ENCODE measurements around the gene SOX13.

SOX13 gene

DNA sequence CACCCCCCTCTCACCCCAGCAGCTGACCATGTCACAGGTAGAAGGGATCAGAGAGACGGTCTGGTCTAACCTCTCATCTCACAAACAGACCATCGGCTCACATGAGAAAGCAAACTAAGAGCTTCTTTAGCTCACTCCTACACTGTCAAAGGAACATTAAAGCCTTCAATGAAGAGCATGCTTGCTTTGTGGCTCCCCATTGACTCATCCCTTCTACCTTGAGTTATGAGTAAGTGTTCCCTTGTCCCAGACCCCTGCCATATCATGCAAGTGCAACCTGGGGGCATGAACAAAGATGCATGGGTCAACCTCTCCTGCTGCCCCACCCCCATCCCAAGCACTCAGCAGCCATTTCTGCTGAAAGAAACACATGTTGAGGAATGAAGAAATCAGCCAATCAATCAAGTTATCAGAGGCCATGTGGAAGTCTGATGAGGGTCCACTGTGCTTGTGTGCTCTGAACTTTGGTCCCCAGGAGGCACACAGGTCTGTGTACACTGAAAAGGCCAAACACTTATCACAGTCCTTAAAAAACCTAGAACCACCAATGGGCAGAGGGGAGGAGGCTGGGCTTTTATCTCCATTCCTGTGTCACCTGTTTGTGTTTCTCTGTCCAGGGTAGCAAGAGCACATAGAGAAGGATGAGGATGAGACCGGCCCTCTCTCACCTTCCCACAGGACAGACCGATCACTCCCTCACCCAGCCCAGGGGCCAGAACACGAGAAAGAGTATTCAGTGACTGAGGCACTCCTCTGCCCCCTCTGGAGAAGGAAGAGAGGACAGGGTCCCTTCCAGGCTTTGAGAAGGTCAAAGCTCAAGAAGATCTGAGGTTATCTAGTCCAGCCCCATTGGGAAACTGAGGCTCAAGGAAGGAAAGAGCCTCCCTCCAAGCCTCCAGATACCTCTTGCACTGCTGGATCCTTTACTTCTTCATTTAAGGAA is 69.4 kb downstream of the SOX13 start:
- peaks cover 12% of the 10 kb centered on the region for H3K36me3 Mint-ChIP-seq (ENCODE audit: insufficient read depth)
- ATAC-seq (replicated peaks) = no peak
- peaks cover 6 to 9% of the 10 kb centered on the region in 2 donors for H3K27me3 Mint-ChIP-seq

DNA sequence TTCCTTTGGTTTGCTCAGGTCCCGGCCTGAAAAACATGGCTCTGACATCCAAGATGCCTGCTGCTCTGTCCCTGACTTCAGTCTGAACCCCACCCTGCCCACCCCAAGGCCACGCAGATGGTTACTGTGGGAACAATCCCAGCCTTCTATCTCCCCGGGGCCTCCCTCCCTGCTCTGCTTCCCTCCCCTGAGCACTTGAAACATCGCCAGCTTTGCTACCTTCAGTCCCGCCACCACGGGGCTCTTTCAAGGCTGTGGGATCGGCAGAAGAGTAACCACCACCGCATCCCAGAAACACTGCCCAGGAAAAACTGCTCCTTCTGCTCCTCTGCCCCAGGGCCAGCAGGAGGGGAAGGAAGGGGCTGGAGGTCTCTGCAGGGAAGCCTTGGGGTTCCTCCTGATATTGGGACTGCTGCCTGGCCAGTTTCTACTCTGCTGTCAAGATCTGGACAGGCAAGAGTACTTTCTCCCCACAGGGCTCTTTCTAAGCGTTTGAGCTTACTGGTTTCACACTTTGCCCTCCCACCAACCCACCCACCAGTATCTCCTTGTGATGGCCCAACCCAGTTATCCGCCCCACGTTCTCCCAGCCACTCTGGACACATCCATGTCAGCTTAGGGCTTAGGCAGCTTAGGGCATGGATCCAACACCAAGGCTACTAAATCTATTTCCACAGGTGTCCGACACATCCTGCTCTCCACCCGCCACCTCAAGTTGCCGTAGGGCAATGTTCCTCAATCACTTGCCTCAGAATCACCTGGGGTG is 70.5 kb downstream of the SOX13 start:
- H3K4me3 Mint-ChIP-seq = no peak overlapping the region
- H3K9me3 Mint-ChIP-seq = no peaks in the 10 kb centered on the region
- no peak for ATAC-seq (replicated peaks)
- DNase-seq = no peak
- peaks cover 12% of the 10 kb centered on the region for H3K36me3 Mint-ChIP-seq (ENCODE audit: insufficient read depth)
- no peak overlapping the region for H3K27ac Mint-ChIP-seq
- no peaks in the 10 kb centered on the region for H3K4me1 Mint-ChIP-seq (ENCODE audit: low read depth in 2 of 2)
- peaks cover 6 to 9% of the 10 kb centered on the region in 2 donors for H3K27me3 Mint-ChIP-seq

More for the DNA sequence above, 69.4 kb downstream of the SOX13 start:
- Mint-ChIP-seq H3K27ac (no peak overlapping the region), H3K4me1 (ENCODE audit: low read depth in 2 of 2) (no peaks in the 10 kb centered on the region), H3K4me3 (no peak overlapping the region), H3K9me3 (no peaks in the 10 kb centered on the region)
- no peak for DNase-seq

DNA sequence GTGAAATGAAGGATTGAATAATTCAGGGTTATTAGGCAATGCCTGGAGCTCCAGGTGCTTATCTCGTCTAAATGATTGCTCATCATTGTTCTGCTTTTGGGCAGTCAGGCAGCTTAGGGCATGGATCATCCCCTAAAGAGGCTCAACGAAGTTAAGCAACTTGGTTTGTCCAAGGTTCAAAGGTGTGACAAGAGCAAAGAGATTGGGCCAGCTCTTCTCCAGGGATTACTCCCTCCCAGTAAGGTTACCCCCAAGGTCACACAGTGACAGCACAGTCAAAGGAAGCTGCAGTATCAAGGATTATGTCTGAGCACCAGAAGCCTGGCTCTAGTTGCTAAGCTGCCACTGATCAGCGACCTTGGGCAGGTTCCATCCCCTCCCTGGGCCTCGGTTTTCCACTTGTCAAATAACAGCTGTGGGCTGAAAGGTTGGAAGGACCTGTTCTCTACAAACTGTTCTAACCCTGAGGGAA is 72.2 kb downstream of the SOX13 start:
- Mint-ChIP-seq H3K27me3 (peaks cover 6 to 9% of the 10 kb centered on the region in 2 donors), H3K4me1 (ENCODE audit: low read depth in 2 of 2) (peaks cover 0 to 2% of the 10 kb centered on the region in 2 donors), H3K36me3 (ENCODE audit: insufficient read depth) (peaks cover 12% of the 10 kb centered on the region), H3K4me3 (no peak overlapping the region), H3K27ac (no peak overlapping the region), H3K9me3 (no peaks in the 10 kb centered on the region)
- DNase-seq (no peak), ATAC-seq (replicated peaks) (no peak)

DNA sequence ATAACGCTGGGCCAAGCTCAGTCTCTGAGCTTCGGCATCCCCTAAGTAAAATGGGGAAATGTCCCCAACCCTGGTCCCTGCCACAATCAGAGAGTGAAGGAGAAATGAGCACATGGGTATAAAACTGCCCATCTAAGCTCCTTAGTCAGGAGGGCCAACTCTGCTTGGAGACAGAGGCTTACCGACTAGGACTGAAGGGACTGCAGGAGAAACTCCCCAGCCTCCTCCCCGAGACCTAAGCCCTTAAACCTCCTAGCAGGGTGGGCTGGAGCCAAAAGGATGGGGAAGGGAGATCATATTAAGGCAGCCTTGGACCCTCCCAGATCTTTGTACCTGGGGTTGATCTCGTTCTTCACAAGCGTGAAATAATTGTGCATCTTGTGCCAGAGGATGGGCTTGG is 73.4 kb downstream of the SOX13 start:
- no peak for ATAC-seq (replicated peaks)
- Mint-ChIP-seq H3K36me3 (ENCODE audit: insufficient read depth) (peaks cover 3% of the 10 kb centered on the region), H3K4me3 (no peak overlapping the region), H3K4me1 (ENCODE audit: low read depth in 2 of 2) (peaks cover 0 to 4% of the 10 kb centered on the region in 2 donors), H3K27me3 (peaks cover 3 to 9% of the 10 kb centered on the region in 2 donors), H3K9me3 (no peaks in the 10 kb centered on the region), H3K27ac (no peak overlapping the region)
- DNase-seq = no peak

DNA sequence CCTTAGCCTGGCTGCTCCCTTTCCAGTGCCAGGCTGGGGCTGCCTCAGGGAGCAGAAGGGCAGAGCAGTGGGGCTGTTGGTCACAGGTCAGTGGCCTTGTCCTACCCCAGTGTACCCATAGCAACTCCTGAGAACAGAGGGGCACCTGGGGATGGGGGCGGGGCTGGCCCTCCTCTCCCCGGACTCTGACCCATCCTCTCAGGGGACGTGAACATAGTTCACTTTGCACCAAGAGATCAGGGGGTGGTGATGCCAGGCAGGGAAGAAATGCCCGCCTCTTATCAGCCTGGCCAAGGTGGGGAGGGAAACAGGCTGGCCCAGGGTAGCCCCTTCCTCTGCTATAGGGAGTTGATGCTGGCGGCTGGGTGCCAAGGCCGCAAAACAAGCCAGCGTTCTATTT is 74.0 kb downstream of the SOX13 start:
- H3K27me3 Mint-ChIP-seq = peaks cover 0 to 9% of the 10 kb centered on the region in 2 donors
- no peaks in the 10 kb centered on the region for H3K36me3 Mint-ChIP-seq (ENCODE audit: insufficient read depth)
- H3K27ac Mint-ChIP-seq = no peak overlapping the region
- ATAC-seq (replicated peaks) (no peak), DNase-seq (no peak)
- H3K9me3 Mint-ChIP-seq = no peaks in the 10 kb centered on the region
- peaks cover 0 to 4% of the 10 kb centered on the region in 2 donors for H3K4me1 Mint-ChIP-seq (ENCODE audit: low read depth in 2 of 2)
- no peak overlapping the region for H3K4me3 Mint-ChIP-seq

DNA sequence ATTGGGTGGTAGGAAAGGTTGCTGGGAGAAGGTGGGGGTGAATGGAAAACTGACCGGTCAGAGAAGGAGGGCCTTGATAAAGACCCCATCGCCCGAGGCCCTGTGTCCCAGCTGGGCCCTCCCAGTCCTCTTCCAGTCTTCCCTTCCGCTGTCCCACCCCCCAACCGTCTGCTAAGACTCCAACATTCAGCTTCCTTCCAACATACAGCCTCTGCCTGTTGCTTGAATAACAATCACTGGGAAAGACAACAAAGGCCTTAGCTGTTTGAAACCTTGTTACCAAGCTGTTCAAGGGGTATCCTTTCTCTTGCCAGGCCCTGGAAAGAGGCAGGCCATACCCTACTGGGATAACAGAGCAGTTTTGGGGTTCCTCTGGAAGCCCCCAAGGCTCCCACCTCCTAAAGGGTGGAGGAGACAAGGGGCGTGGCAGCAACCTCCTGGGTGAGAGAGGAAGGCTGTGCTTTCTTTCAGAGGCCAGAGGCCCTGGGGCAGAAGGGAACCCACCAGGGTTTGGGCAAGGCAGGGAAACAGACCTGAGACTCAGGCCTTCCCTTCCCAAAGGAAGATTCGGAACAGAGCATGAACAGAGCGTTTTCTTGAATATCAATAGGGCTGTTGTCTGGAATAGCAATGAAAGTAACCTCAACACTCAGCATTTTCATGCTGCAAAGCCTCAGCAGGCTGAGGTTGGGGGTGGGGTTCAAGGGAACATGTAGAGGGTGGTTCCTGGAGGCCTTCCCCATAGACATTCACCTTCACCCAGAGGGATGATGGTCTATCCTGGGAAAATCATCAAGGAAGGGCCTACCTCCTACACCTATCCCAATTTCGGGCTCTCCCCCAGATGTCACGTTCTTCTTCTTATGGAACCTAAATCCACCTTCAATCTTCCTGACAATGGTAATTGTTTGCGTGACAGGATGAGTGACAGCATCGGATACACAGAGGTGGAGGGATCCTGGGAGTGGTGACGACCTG is 74.8 kb downstream of the SOX13 start:
- Mint-ChIP-seq H3K9me3 (no peaks in the 10 kb centered on the region), H3K27ac (peak overlapping the region in 1 of 2 donors; percentile 55), H3K4me1 (ENCODE audit: low read depth in 2 of 2) (peaks cover 4 to 7% of the 10 kb centered on the region in 2 donors)

DNA sequence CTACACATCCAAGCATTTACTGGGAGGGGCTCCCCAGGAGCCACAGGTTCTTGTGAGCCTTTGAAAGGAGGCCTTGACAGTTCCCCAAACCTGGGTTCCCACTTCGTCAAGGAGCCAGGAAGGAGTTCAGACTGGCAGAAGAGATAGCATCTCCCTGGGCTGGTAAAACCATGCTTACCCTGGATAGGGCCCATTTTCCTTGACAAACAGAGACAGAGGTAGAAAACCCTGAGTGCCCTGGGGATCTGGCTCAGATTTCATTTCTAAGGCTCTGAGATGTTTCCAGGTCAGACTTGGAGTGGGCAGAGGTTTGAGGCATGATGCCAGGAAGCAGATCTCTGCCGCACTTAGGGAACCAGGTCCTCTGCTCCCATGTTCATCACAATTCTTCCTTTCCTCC is 76.2 kb downstream of the SOX13 start:
- DNase-seq (no peak), ATAC-seq (replicated peaks) (no peak)
- no peak overlapping the region for H3K4me3 Mint-ChIP-seq
- peaks cover under 1% of the 10 kb centered on the region for H3K36me3 Mint-ChIP-seq (ENCODE audit: insufficient read depth)
- H3K27me3 Mint-ChIP-seq = peaks cover 0 to 9% of the 10 kb centered on the region in 2 donors
- H3K9me3 Mint-ChIP-seq = no peaks in the 10 kb centered on the region
- peak overlapping the region in 1 of 2 donors; percentile 16 for H3K27ac Mint-ChIP-seq
- peaks cover 7 to 8% of the 10 kb centered on the region in 2 donors for H3K4me1 Mint-ChIP-seq (ENCODE audit: low read depth in 2 of 2)

More for the DNA sequence above, 74.8 kb downstream of the SOX13 start:
- Mint-ChIP-seq H3K4me3 (no peak overlapping the region), H3K27me3 (peaks cover 0 to 9% of the 10 kb centered on the region in 2 donors), H3K36me3 (ENCODE audit: insufficient read depth) (no peaks in the 10 kb centered on the region)
- DNase-seq (no peak), ATAC-seq (replicated peaks) (no peak)

DNA sequence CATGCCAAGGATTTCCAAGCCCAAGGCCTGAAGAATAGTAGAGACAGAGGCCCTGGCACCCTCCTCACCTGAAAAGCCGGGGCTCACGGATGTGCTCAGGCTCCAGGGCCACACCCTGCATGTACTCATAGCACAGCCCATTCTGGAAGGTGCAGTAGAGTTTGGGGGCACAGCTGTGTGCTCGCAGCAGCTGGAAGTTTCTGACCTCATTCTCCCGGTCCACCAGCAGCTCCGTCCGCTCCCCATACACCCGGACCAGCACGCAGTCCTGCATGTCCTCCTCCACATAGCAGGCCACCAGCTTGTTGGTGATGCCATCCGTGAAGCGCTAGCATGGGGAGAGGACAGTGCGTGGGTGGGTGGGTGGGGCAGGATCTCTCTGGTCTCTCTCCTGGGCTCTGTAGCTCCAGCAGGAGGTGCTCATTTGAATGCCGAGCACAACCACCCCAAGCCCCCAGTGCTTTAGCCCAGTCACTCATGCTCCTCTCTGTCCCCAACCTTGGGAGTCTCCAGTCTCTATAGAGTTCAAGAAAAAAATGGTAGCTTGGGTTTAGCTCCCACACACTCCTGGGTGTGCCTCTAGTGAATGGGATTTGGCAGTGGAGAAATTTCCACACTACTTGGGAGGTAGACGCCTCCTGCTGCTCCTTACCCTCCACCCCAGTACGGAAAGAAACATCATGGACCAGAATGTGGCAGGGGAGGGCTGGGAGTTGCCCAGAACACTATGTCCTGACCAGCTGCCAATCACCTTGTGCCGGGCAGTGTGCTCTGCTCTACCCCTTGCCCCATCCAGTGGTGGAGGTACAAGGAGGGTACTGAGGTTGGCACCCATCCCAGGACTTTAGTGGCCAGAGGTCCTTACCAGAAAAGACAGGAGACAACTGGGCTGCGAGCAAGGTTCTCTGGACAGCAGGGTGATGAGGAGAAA is 77.0 kb downstream of the SOX13 start:
- H3K27ac Mint-ChIP-seq = peak overlapping the region in 1 of 2 donors; percentile 16
- ATAC-seq (replicated peaks) (no peak), DNase-seq (no peak)
- H3K4me3 Mint-ChIP-seq = peak overlapping the region; percentile 71 to 77
- peaks cover 7 to 8% of the 10 kb centered on the region in 2 donors for H3K4me1 Mint-ChIP-seq (ENCODE audit: low read depth in 2 of 2)
- peaks cover 0 to 7% of the 10 kb centered on the region in 2 donors for H3K27me3 Mint-ChIP-seq
- no peaks in the 10 kb centered on the region for H3K9me3 Mint-ChIP-seq
- H3K36me3 Mint-ChIP-seq (ENCODE audit: insufficient read depth) = peaks cover 3% of the 10 kb centered on the region

DNA sequence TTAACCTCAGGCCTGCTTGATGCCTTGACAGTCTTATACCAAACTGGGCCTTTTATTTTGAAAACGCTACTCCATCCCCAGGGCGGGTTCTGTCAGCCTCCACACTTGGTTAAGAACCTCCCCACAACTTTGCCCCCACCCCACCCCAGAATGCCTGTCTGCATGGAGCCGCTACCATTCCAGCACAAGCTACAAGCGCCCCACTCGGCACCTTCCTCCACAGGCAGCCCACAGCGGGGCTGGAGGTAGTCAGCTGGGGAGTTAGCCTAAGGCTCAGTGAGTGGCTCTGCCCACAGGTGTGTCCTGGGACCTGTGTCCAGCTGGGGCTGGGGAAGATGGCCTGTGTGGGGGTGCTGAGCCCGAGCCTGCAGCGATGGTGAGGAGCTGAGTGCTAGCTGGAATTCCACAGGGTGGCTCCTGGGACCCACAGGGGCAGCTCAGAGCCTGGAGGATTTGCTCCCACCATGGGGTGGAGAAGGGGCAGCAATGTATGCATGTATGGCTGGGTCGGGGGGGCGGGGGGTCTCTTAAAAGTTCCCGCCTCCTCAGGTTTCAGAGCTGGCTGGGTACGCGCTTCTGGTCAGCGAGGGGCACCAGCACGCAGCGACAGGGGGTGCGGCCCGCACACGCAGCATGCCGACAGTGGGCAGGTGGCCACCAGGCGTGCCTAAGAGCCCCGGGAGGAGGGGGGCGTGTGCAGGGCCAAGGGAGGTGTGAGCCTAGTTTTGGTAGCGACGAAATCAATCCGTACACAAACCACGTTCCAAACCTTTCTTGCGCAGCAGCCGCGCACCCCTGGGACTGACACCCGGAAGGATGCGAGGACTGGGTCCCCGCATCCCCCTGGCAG is 78.0 kb downstream of the SOX13 start:
- H3K4me1 Mint-ChIP-seq (ENCODE audit: low read depth in 2 of 2) = peaks cover 7 to 8% of the 10 kb centered on the region in 2 donors
- DNase-seq (no peak), ATAC-seq (replicated peaks) (peak; percentile 28)
- peak overlapping the region; percentile 71 to 77 for H3K4me3 Mint-ChIP-seq
- H3K36me3 Mint-ChIP-seq (ENCODE audit: insufficient read depth) = peaks cover 3% of the 10 kb centered on the region
- H3K27ac Mint-ChIP-seq = peak overlapping the region in 1 of 2 donors; percentile 46
- no peaks in the 10 kb centered on the region for H3K9me3 Mint-ChIP-seq
- H3K27me3 Mint-ChIP-seq = peaks cover 0 to 15% of the 10 kb centered on the region in 2 donors

DNA sequence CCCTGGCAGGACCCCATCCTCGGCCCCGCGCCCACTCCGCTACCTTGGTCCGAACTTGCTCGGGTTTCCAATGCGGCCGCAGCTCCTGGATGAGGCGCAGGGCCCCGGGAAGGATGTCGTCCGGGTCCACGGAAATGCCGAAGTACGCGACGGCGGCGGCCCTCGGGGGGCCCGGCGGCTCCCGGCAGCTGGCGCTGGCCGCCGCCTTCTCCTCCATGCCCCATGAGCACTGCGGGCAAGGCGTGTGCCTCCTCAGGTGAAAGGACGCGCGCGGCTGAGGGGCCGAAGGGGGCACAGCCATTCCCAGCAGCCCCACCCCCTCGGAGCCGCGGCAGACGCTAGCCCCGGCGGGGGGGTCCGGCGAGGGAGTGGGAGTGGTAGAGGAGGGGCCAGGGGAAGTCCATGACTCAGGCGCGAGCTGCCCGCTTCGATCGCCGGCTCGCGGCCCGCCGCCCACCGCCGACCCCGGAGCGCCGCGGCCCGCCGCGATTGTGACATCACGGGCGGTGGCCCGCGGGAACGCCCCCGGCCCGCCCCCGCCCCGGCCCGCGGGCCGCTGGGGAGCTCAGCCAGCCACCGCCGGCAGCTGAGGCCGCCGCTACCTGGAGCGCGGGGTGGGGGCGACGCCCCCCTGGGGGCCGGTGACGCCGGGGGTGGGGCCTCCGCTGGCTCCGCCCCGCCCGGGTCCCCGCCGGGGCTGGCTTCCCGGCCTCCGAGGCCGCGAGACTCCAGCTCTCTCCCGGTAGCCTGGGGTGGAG is 78.8 kb downstream of the SOX13 start, which contains the start of gene ETNK2:
ETNK2 (minus strand) TSS at position 493 of the 758 bp plus-strand sequence; CDS start at position 301, 192 bp downstream.
- H3K27me3 Mint-ChIP-seq = peaks cover 0 to 23% of the 10 kb centered on the region in 2 donors
- peaks cover 3% of the 10 kb centered on the region for H3K36me3 Mint-ChIP-seq (ENCODE audit: insufficient read depth)
- H3K9me3 Mint-ChIP-seq = no peaks in the 10 kb centered on the region
- H3K27ac Mint-ChIP-seq = peak within 1 kb of the TSS in 1 of 2 donors; percentile 57
- ATAC-seq (replicated peaks) (peak; percentile 85), DNase-seq (peak; percentile 40 to 65 (median 57))
- H3K4me1 Mint-ChIP-seq (ENCODE audit: low read depth in 2 of 2) = peaks cover 7 to 8% of the 10 kb centered on the region in 2 donors
- peak within 1 kb of the TSS; percentile 71 to 77 for H3K4me3 Mint-ChIP-seq

Measured in effector memory CD8-positive, alpha-beta T cell (primary cell).